ENCODE results near the gene EFCAB6. TPM values are rescaled to one million over a fixed set of nuclear protein-coding genes. Genes with fewer than 3 reads are reported as not detected.

EFCAB6 gene
- total and polyA plus RNA-seq, 3 donors from 2014 or later, result 41.3 to 108 (median 81.5) TPM

GRCh38 chr22:43564859-43565258 lies 247.2 kb downstream of the EFCAB6 start:
- H3K36me3 ChIP-seq (ENCODE audit: low read depth, missing control alignments), result no peaks in the 10 kb centered on the region
- TF ChIP-seq POLR2A (IDR thresholded peaks at IDR 0.05) (no peak), CTCF (IDR thresholded peaks at IDR 0.05) (no peak)
- H3K4me3 ChIP-seq, result no peak overlapping the region
- no peak overlapping the region for H3K27ac ChIP-seq
- H3K27me3 ChIP-seq, result no peaks in the 10 kb centered on the region
- intact Hi-C loops (cut with DNase I; ENCODE audit: low total_unique reads), result no loop called here
- 88 to 90% methylated on average over 6 of the region's 6 CpGs for WGBS, 2 donors
- no peaks in the 10 kb centered on the region for H3K9me3 ChIP-seq
- no peak for DNase-seq
- no peaks in the 10 kb centered on the region for H3K4me1 ChIP-seq

DNA sequence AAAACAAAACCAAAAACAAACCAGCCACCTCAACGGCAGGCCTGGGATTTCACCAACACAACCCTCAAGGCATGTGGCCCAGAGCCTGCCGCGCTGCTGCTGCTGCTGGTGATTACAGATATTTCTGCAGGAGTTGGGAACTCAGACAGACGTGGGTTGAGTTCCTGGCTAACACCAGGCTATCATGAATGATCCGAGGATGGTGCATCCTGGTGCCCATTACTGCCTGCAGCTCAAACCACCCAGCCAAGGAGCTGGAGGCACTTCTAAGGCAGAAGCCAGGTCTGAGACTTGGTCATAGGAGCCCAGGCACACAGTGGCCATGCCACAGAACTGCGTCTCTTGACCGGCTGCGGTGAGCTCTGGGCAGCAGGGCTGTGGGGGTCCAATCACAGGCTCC lies 248.5 kb downstream of the EFCAB6 start:
- TF ChIP-seq POLR2A (IDR thresholded peaks at IDR 0.05), result no peak
- TF ChIP-seq CTCF (IDR thresholded peaks at IDR 0.05), result no peak
- H3K27ac ChIP-seq, result no peak overlapping the region
- no peak for DNase-seq
- H3K36me3 ChIP-seq (ENCODE audit: low read depth, missing control alignments), result no peaks in the 10 kb centered on the region
- intact Hi-C loops (cut with DNase I; ENCODE audit: low total_unique reads), result no loop called here
- no peak overlapping the region for H3K4me3 ChIP-seq
- no peaks in the 10 kb centered on the region for H3K27me3 ChIP-seq
- H3K4me1 ChIP-seq, result no peaks in the 10 kb centered on the region
- H3K9me3 ChIP-seq, result no peaks in the 10 kb centered on the region
- WGBS, 2 donors, result 85 to 94% methylated on average over 4 to 8 of the region's 8 CpGs

GRCh38 chr22:43562843-43563242 lies 249.3 kb downstream of the EFCAB6 start:
- Histone ChIP-seq H3K27ac (no peak overlapping the region), H3K27me3 (no peaks in the 10 kb centered on the region), H3K4me1 (no peaks in the 10 kb centered on the region), H3K4me3 (no peak overlapping the region), H3K9me3 (no peaks in the 10 kb centered on the region), H3K36me3 (ENCODE audit: low read depth, missing control alignments) (no peaks in the 10 kb centered on the region)
- intact Hi-C loops (cut with DNase I; ENCODE audit: low total_unique reads), result no loop called here
- 87 to 90% methylated on average over 6 to 9 of the region's 13 CpGs for WGBS, 2 donors
- no peak for DNase-seq
- TF ChIP-seq CTCF (IDR thresholded peaks at IDR 0.05) (no peak), POLR2A (IDR thresholded peaks at IDR 0.05) (no peak)

GRCh38 chr22:43561415-43562178 lies 250.5 kb downstream of the EFCAB6 start:
- WGBS, 2 donors, result 75 to 76% methylated on average over 22 of the region's 22 CpGs
- TF ChIP-seq POLR2A (IDR thresholded peaks at IDR 0.05) (no peak), CTCF (IDR thresholded peaks at IDR 0.05) (no peak)
- no peak overlapping the region for H3K4me3 ChIP-seq
- no peaks in the 10 kb centered on the region for H3K27me3 ChIP-seq
- intact Hi-C loops (cut with DNase I; ENCODE audit: low total_unique reads), result no loop called here
- H3K36me3 ChIP-seq (ENCODE audit: low read depth, missing control alignments), result no peaks in the 10 kb centered on the region
- no peak for DNase-seq
- no peaks in the 10 kb centered on the region for H3K4me1 ChIP-seq
- no peak overlapping the region for H3K27ac ChIP-seq
- no peaks in the 10 kb centered on the region for H3K9me3 ChIP-seq

DNA sequence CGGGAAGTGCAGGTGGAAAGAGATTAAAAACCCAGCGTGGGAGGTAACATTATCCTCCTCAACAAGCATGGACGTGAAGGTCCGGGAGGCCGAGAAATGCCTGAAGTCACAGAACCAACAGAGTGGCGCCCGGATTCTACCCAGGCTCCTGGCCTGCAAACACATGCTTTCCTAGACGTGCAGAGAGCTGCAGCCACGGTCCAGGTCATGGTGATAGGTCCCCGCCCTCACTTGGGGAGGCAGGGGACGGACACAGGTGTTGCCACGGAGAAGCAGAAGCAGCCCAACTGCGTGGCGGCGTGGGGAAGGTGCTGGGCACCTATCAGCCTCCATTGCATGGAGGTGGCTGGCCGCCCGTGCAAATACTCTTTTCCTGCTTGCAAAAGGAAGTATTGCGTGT lies 251.5 kb downstream of the EFCAB6 start:
- no peaks in the 10 kb centered on the region for H3K27me3 ChIP-seq

More for the DNA sequence above, 251.5 kb downstream of the EFCAB6 start:
- no peak for DNase-seq
- no peak for TF ChIP-seq CTCF (IDR thresholded peaks at IDR 0.05)
- no peak for TF ChIP-seq POLR2A (IDR thresholded peaks at IDR 0.05)
- H3K27ac ChIP-seq, result no peak overlapping the region
- intact Hi-C loops (cut with DNase I; ENCODE audit: low total_unique reads), result no loop called here
- H3K36me3 ChIP-seq (ENCODE audit: low read depth, missing control alignments), result no peaks in the 10 kb centered on the region
- 91% methylated on average over 17 to 18 of the region's 18 CpGs for WGBS, 2 donors
- no peaks in the 10 kb centered on the region for H3K9me3 ChIP-seq
- no peaks in the 10 kb centered on the region for H3K4me1 ChIP-seq
- H3K4me3 ChIP-seq, result no peak overlapping the region
